Upper lobe of left lung (tissue), 6 donors: ENCODE results near the gene SMIM29. TPM values are rescaled to one million over a fixed set of nuclear protein-coding genes. Genes with fewer than 3 reads are reported as not detected.

Experiments used
- ATAC-seq, 2 donors: fragments of 200-7000 bp; cut with Tn5 transposase; one replicate each; pipeline ENCODE4 v1.9.1; 2022; ENCODE audit warnings: mild to moderate bottlenecking in 2 of 2, moderate library complexity in 2 of 2; ENCODE audit not compliant: low FRiP score in 2 of 2
- DNase-seq, 2 donors: peaks; one replicate each; pipeline ENCODE4 v3.0.0-alpha.2; 2019 to 2020
- H3K27ac ChIP-seq, 4 donors: fragments of 200-600 bp; sonication (generic); one replicate each; pipeline ENCODE4 v1.5.1; 2016 to 2019
- H3K27me3 ChIP-seq, 4 donors: fragments of 200-600 bp; sonication (generic); one replicate each; pipeline ENCODE4 v1.5.1; 2017 to 2019
- H3K36me3 ChIP-seq, 4 donors: fragments of 200-600 bp; sonication (generic); one replicate each; pipeline ENCODE4 v1.5.1; 2016 to 2019
- H3K4me1 ChIP-seq, 4 donors: fragments of 200-600 bp; sonication (generic); one replicate each; pipeline ENCODE4 v1.5.1; 2018 to 2019
- H3K4me3 ChIP-seq, 4 donors: fragments of 200-600 bp; sonication (generic); one replicate each; pipeline ENCODE4 v1.5.1; 2017 to 2019; ENCODE audit warnings: mild to moderate bottlenecking in 2 of 4, moderate library complexity in 1 of 4
- H3K9me3 ChIP-seq, 4 donors: fragments of 200-600 bp; sonication (generic); one replicate each; pipeline ENCODE4 v1.5.1; 2018 to 2019
- CTCF ChIP-seq, 6 experiments: fragments of 450-650 bp in 4 of 6; fragments of 200-600 bp in 2 of 6; sonication (generic) in 2 of 6; IDR thresholded peaks; one replicate each; pipeline ENCODE4 v1.5.1; 2016 to 2019; ENCODE audit warnings: antibody characterized with exemption in 6 of 6
- EP300 ChIP-seq, 4 donors: sonication (generic); formaldehyde crosslinking; IDR thresholded peaks; one replicate each; pipeline ENCODE4 v1.5.1; 2017; ENCODE audit warnings: antibody characterized with exemption in 4 of 4, control low read depth in 2 of 4
- POLR2A ChIP-seq, 4 donors: fragments of 450-650 bp; IDR thresholded peaks; one replicate each; pipeline ENCODE4 v1.5.1; 2016 to 2017; ENCODE audit warnings: antibody characterized with exemption in 4 of 4, mild to moderate bottlenecking in 2 of 4
- POLR2AphosphoS5 ChIP-seq, 2 donors: sonication (generic); formaldehyde crosslinking; IDR thresholded peaks; one replicate each; pipeline ENCODE4 v1.5.1; 2017; ENCODE audit warnings: antibody characterized with exemption in 2 of 2
- WGBS, 2 donors: methylation state at CpG; one replicate each; pipeline ENCODE4 v1.1.5; 2017 to 2018; 5-methylcytosine and 5-hydroxymethylcytosine counted together
- total RNA-seq, 6 donors: library from RNA; depleted of rRNA in 4 of 6; stranded (reverse); fragments of >200 nt in 4 of 6; gene quantifications; one replicate each; pipeline versions ENCODE4 v1.1.0 to v1.2.1, GENCODE V29; 2016 to 2021
- donor health status: DM: no; HTN: no; CAD: no; lungs with moderate emphysema.
- donor health status: DM: no; HTN: yes; CAD: no; lungs with severe emphysema.

The SMIM29 gene
- total RNA-seq, 6 donors from 2014 or later: 12.6 to 42.2 (median 34.9) TPM

- Histone ChIP-seq H3K27ac (peak overlapping the region in 1 of 4 donors; percentile 93), H3K4me3 (no peak overlapping the region), H3K4me1 (peaks cover 15 to 32% (median 20%) of the 10 kb centered on the region in 4 donors), H3K27me3 (no peaks in the 10 kb centered on the region), H3K9me3 (no peaks in the 10 kb centered on the region), H3K36me3 (no peaks in the 10 kb centered on the region)
- 91 to 98% methylated on average over 7 of the region's 7 CpGs for WGBS, 2 donors
- ATAC-seq: no peak
- TF ChIP-seq POLR2A (IDR thresholded peaks at IDR 0.05) (no peak), EP300 (IDR thresholded peaks at IDR 0.05) (no peak), POLR2AphosphoS5 (IDR thresholded peaks at IDR 0.05) (no peak), CTCF (IDR thresholded peaks at IDR 0.05) (no peak)
- DNase-seq: no peak
These were observed 14.9 kb downstream of the SMIM29 start for GRCh38 chr6:34233867-34234266.

DNA sequence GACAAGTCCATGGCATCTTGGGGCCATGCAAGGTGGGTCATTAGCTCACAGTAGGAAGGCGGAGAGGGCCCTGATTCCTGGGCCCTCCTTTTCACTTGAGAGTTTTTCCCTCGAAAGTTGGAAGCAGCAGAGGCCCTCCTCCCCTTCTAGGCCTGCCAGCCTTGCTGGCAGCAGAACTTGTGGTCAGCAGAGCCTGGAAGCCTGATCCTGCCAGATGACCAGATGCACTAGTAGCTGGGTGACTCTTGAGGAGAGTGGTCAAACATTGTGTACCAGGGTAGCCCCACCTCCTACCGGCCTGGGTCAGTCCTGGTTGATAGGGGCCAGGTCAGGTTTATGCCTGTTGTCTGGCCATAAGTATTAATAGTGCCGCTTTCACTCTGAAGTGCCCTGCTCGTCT lies 15.9 kb downstream of the SMIM29 start:
- H3K27ac ChIP-seq: no peak overlapping the region
- TF ChIP-seq CTCF (IDR thresholded peaks at IDR 0.05): no peak
- no peak for TF ChIP-seq POLR2A (IDR thresholded peaks at IDR 0.05)
- TF ChIP-seq POLR2AphosphoS5 (IDR thresholded peaks at IDR 0.05): no peak
- no peak for TF ChIP-seq EP300 (IDR thresholded peaks at IDR 0.05)
- no peak for DNase-seq
- peaks cover 10 to 23% (median 13%) of the 10 kb centered on the region in 4 donors for H3K4me1 ChIP-seq
- H3K36me3 ChIP-seq: no peaks in the 10 kb centered on the region
- no peak overlapping the region for H3K4me3 ChIP-seq
- H3K27me3 ChIP-seq: no peaks in the 10 kb centered on the region
- ATAC-seq: no peak
- H3K9me3 ChIP-seq: no peaks in the 10 kb centered on the region
- WGBS, 2 donors: 39 to 75% methylated on average over 3 to 5 of the region's 5 CpGs

- DNase-seq: no peak
- H3K9me3 ChIP-seq: no peaks in the 10 kb centered on the region
- WGBS, 2 donors: 96 to 97% methylated on average over 17 of the region's 17 CpGs
- no peak for TF ChIP-seq CTCF (IDR thresholded peaks at IDR 0.05)
- no peak for ATAC-seq
- no peaks in the 10 kb centered on the region for H3K27me3 ChIP-seq
- no peak overlapping the region for H3K27ac ChIP-seq
- H3K4me3 ChIP-seq: no peak overlapping the region
- H3K4me1 ChIP-seq: peaks cover 10 to 20% (median 13%) of the 10 kb centered on the region in 4 donors
- H3K36me3 ChIP-seq: no peaks in the 10 kb centered on the region
These were observed 17.1 kb downstream of the SMIM29 start for GRCh38 chr6:34231566-34232336.

DNA sequence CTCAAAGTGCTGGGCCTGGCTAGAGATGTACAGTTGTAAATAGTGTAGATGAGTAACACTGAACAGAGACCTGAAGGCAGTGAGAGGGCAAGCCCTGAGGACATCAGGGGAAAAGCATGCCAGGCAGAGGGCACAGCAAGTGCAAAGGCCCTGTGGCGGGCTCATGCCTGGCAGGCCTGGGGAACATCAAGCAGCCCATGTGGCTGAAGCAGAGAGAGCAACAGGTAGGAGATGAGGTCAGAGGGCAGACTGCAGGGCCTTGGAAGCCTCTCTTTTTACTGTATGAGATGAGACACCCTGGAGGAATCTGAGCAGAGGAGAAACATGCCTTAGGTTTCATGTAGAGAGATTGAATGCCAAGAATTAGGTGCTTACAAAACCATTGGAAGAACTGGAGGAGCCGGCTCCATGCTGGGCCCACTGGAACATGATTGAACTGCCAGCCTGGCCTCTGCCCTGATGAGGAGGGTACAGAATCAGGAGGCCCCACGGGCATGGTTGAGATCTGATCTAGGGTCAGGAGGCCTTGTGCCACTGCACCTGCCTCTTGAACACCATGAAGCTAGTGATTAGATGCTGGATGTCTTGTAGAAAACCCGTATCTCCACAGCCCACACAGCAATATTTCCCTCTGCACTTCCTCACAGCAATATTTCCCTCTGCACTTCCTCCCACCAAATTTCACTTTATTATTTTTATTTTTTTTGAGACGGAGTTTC lies 18.0 kb downstream of the SMIM29 start:
- no peak for DNase-seq
- no peaks in the 10 kb centered on the region for H3K9me3 ChIP-seq
- no peak for ATAC-seq
- no peak overlapping the region for H3K27ac ChIP-seq
- peaks cover 5 to 13% (median 6%) of the 10 kb centered on the region in 4 donors for H3K4me1 ChIP-seq
- no peaks in the 10 kb centered on the region for H3K27me3 ChIP-seq
- no peak overlapping the region for H3K4me3 ChIP-seq
- 70 to 76% methylated on average over 5 of the region's 5 CpGs for WGBS, 2 donors
- no peaks in the 10 kb centered on the region for H3K36me3 ChIP-seq
- TF ChIP-seq EP300 (IDR thresholded peaks at IDR 0.05): no peak
- no peak for TF ChIP-seq POLR2A (IDR thresholded peaks at IDR 0.05)
- TF ChIP-seq CTCF (IDR thresholded peaks at IDR 0.05): no peak
- TF ChIP-seq POLR2AphosphoS5 (IDR thresholded peaks at IDR 0.05): no peak
